Smooth muscle cell (in vitro differentiated cells): Measurements from ENCODE around the gene RPL5. TPM values are rescaled to one million over a fixed set of nuclear protein-coding genes. Genes with fewer than 3 reads are reported as not detected.

ENCODE experiments used
- DNase-seq: peaks from one replicate; lab custom pipeline; 2025; ENCODE audit not compliant: unreplicated experiment; lab: John Stamatoyannopoulos, UW
- H2AFZ ChIP-seq: fragments of 200-600 bp; sonication (generic); 2 replicates; pipeline ENCODE4 v1.6.0; 2016; ENCODE audit warnings: antibody characterized with exemption, low read depth, mild to moderate bottlenecking
- H3F3A ChIP-seq: fragments of 200-600 bp; sonication (generic); 2 replicates; pipeline ENCODE4 v1.6.0; 2017; ENCODE audit warnings: antibody characterized with exemption, low read depth
- H3K27ac ChIP-seq: fragments of 200-600 bp; sonication (generic); 2 replicates; pipeline ENCODE4 v1.5.1; 2016; ENCODE audit warnings: low read depth, mild to moderate bottlenecking
- H3K27me3 ChIP-seq: fragments of 200-600 bp; sonication (generic); 2 replicates; pipeline ENCODE4 v1.6.1; 2016; ENCODE audit warnings: low read depth, mild to moderate bottlenecking
- H3K36me3 ChIP-seq: fragments of 200-600 bp; sonication (generic); 2 replicates; pipeline ENCODE4 v1.5.1; 2016; ENCODE audit warnings: low read depth
- H3K4me1 ChIP-seq: fragments of 200-600 bp; sonication (generic); 2 replicates; pipeline ENCODE4 v1.5.1; 2016; ENCODE audit warnings: low read depth
- H3K4me2 ChIP-seq: fragments of 200-600 bp; sonication (generic); 2 replicates; pipeline ENCODE4 v1.6.0; 2016; ENCODE audit warnings: mild to moderate bottlenecking
- H3K4me3 ChIP-seq: fragments of 200-600 bp; sonication (generic); 2 replicates; pipeline ENCODE4 v1.5.1; 2016; ENCODE audit warnings: mild to moderate bottlenecking
- H3K79me2 ChIP-seq: fragments of 200-600 bp; sonication (generic); 2 replicates; pipeline ENCODE4 v1.6.0; 2016; ENCODE audit warnings: low read depth, mild to moderate bottlenecking
- H3K9ac ChIP-seq: fragments of 200-600 bp; sonication (generic); 2 replicates; pipeline ENCODE4 v1.6.0; 2016; ENCODE audit warnings: low read depth
- H3K9me3 ChIP-seq: fragments of 200-600 bp; sonication (generic); replicated peaks from 2 replicates; pipeline ENCODE4 v1.5.1; 2016; ENCODE audit warnings: low read depth
- H4K20me1 ChIP-seq: fragments of 200-600 bp; sonication (generic); 2 replicates; pipeline ENCODE4 v1.6.0; 2016; ENCODE audit warnings: low read depth
- CTCF ChIP-seq: fragments of 200-600 bp; sonication (generic); IDR thresholded peaks from 2 replicates; pipeline ENCODE4 v1.5.1; 2017; ENCODE audit warnings: borderline replicate concordance, mild to moderate bottlenecking, antibody characterized with exemption; ENCODE audit not compliant: insufficient read depth, poor library complexity, severe bottlenecking
- WGBS: methylation state at CpG from one replicate; pipeline ENCODE4 v1.1.7; 2016; ENCODE audit warnings: low lambda C conversion rate; 5-methylcytosine and 5-hydroxymethylcytosine counted together
- polyA plus RNA-seq: library from polyadenylated mRNA; unstranded; fragments of >200 nt; fragmentation: Nextera tagmentation; extraction: Ambion mirVana; gene quantifications from 2 replicates; pipeline ENCODE4 v1.2.1, GENCODE V29; 2016
- total RNA-seq: library from RNA; depleted of rRNA; stranded (reverse); fragments of >200 nt; gene quantifications from 2 replicates; pipeline ENCODE4 v1.2.3, GENCODE V29; 2014

Gene RPL5
- total and polyA plus RNA-seq, 2 experiments from 2014 or later = 570 to 1,043 TPM

GRCh38 chr1:92797297-92797696, 34.5 kb upstream of the RPL5 start:
- H3K9me3 ChIP-seq = no peaks in the 10 kb centered on the region
- no peaks in the 10 kb centered on the region for H3K27me3 ChIP-seq
- H3K4me2 ChIP-seq = no peak overlapping the region
- H3K36me3 ChIP-seq = no peaks in the 10 kb centered on the region
- no peak overlapping the region for H3K4me3 ChIP-seq
- H2AFZ ChIP-seq = no peak overlapping the region
- no peak for TF ChIP-seq CTCF
- no peak for DNase-seq
- H3K79me2 ChIP-seq = no peaks in the 10 kb centered on the region
- H3K4me1 ChIP-seq = no peaks in the 10 kb centered on the region
- no peak overlapping the region for H3K9ac ChIP-seq
- H3K27ac ChIP-seq = no peak overlapping the region
- H4K20me1 ChIP-seq = no peaks in the 10 kb centered on the region
- H3F3A ChIP-seq = no peaks in the 10 kb centered on the region

DNA sequence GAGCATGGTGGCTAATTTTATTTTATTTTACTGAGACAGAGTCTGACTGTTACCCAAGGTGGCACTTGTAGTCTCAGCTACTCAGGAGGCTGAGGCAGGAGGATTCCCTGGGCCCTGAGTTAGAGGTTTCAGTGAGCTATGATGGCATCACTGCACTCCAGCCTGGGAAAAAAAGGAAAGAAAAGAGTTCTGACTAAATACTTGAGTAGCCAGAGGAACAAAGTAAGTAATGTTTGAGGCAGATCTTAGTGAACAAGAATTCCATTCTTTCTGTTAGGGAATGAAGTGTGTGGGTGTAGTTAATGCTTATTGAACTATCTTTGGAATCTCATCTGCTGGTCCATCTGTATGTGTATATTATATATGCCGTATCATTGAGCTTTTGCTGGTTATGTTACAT, 33.9 kb upstream of the RPL5 start:
- no peak overlapping the region for H3K9ac ChIP-seq
- no peaks in the 10 kb centered on the region for H3K4me1 ChIP-seq
- no peaks in the 10 kb centered on the region for H3K79me2 ChIP-seq
- H3K27me3 ChIP-seq = no peaks in the 10 kb centered on the region
- no peak for TF ChIP-seq CTCF
- H3K4me2 ChIP-seq = no peak overlapping the region
- DNase-seq = no peak
- 27% methylated on average over 1 of the region's 1 CpG for WGBS
- H3K27ac ChIP-seq = no peak overlapping the region
- no peaks in the 10 kb centered on the region for H3K36me3 ChIP-seq
- no peak overlapping the region for H3K4me3 ChIP-seq
- no peaks in the 10 kb centered on the region for H4K20me1 ChIP-seq
- H3K9me3 ChIP-seq = no peaks in the 10 kb centered on the region
- no peak overlapping the region for H2AFZ ChIP-seq
- H3F3A ChIP-seq = no peaks in the 10 kb centered on the region

DNA sequence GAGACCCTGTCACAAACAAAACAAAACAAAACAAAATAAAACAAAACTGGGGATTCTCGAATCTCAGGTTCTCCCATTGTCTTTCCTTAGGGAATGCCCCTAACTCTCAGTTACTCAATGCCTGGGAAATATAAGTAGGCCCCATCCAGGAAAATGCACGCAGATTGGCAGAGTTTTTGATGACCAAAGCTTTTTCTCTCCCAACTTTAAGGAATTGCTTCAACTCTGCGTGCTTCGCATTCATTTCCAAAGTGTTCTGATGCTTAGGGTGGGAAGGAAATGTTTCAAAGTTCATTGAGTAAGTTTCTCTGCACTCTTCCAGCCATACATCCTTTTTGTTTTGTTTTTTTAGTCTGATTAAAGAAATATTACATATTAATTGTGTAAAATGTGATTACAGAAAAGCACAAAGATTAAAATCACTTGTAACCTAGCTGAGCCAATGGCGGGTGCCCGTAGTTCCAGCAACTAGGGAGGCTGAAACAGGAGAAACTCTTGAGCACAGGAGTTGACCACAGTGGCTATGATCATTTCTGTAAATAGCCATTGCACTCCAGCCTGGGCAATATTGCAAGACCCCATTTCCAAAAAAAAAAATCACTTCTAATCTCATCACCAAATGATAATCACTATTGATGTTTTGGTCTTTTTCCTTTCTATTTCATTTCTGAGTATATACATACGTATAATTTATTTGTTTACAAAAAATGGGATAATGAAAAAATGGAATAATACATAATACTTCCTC, 28.5 kb upstream of the RPL5 start:
- WGBS = 89% methylated on average over 7 of the region's 7 CpGs
- Histone ChIP-seq H3K4me1 (no peaks in the 10 kb centered on the region), H3K27ac (no peak overlapping the region), H3K27me3 (no peaks in the 10 kb centered on the region), H3K4me2 (no peak overlapping the region), H3K79me2 (no peaks in the 10 kb centered on the region), H3K9me3 (no peaks in the 10 kb centered on the region), H3K36me3 (no peaks in the 10 kb centered on the region), H4K20me1 (no peaks in the 10 kb centered on the region), H2AFZ (no peak overlapping the region), H3F3A (no peaks in the 10 kb centered on the region), H3K9ac (no peak overlapping the region), H3K4me3 (no peak overlapping the region)
- DNase-seq = no peak
- TF ChIP-seq CTCF = no peak

GRCh38 chr1:92804721-92805201, 27.1 kb upstream of the RPL5 start:
- no peaks in the 10 kb centered on the region for H3K9me3 ChIP-seq
- peak overlapping the region; percentile 50 for H2AFZ ChIP-seq
- peak overlapping the region; percentile 43 for H3K4me2 ChIP-seq
- no peaks in the 10 kb centered on the region for H4K20me1 ChIP-seq
- no peak for DNase-seq
- H3K4me1 ChIP-seq = no peaks in the 10 kb centered on the region
- H3K4me3 ChIP-seq = no peak overlapping the region
- no peaks in the 10 kb centered on the region for H3K36me3 ChIP-seq
- peak overlapping the region; percentile 42 for H3K9ac ChIP-seq
- H3K27me3 ChIP-seq = no peaks in the 10 kb centered on the region
- H3F3A ChIP-seq = no peaks in the 10 kb centered on the region
- no peaks in the 10 kb centered on the region for H3K79me2 ChIP-seq
- 14% methylated on average over 7 of the region's 7 CpGs for WGBS
- H3K27ac ChIP-seq = peak overlapping the region; percentile 79
- TF ChIP-seq CTCF = no peak
